Prostate gland (tissue), 2 donors: ENCODE data around the gene MUSTN1.

Experiments used
- CTCF ChIP-seq, 4 experiments: fragments of 200-600 bp in 2 of 4; fragments of 450-650 bp in 2 of 4; sonication (generic) in 2 of 4; IDR thresholded peaks; 1 replicate in 3 of 4; 2 replicates in 1 of 4; pipeline ENCODE4 v1.5.1; 2016 to 2019; ENCODE audit warnings: antibody characterized with exemption in 4 of 4, mild to moderate bottlenecking in 2 of 4, moderate library complexity in 2 of 4
- POLR2AphosphoS5 ChIP-seq: sonication (generic); formaldehyde crosslinking; IDR thresholded peaks from one replicate; pipeline ENCODE4 v1.6.1; 2017; ENCODE audit warnings: antibody characterized with exemption

- TF ChIP-seq POLR2AphosphoS5 = no peak
- no peak for TF ChIP-seq CTCF (IDR thresholded peaks at IDR 0.05)
Observed at GRCh38 chr3:52879581-52879980, 44.8 kb upstream of the MUSTN1 start.
